Erythroblast (primary cell): ENCODE measurements around the gene TMEM250.

Experiments
- GATA1 ChIP-seq: IDR thresholded peaks from 2 replicates; pipeline ENCODE4 v1.6.1; 2011; ENCODE audit warnings: low read depth, mild to moderate bottlenecking, control low read depth, low read length, moderate library complexity
- POLR2A ChIP-seq: IDR thresholded peaks from 2 replicates; pipeline ENCODE4 v1.6.1; 2011; ENCODE audit warnings: mild to moderate bottlenecking, low read length

- TF ChIP-seq POLR2A (no peak), GATA1 (no peak)
Observed at GRCh38 chr9:136085815-136086212, 32.9 kb downstream of the TMEM250 start.
